ENCODE results near the gene SUDS3.

The SUDS3 gene

GRCh38 chr12:118376089-118377020 lies at the start of gene SUDS3:
TSS of gene SUDS3 (plus strand) at chr12:118376555. CDS start at chr12:118376692, 137 bp downstream.
- in situ Hi-C loops (cut with HindIII; ENCODE audit: low pct_ligation_motif_present, low pct_unique_long_range_greater_than_20kb, low sequenced_read_pairs) = loop anchor here (10.0 kb wide), 1 partner anchor 192 kb away; no protein-coding TSS in a partner anchor
- peak; percentile 90 for DNase-seq

GRCh38 chr12:118326991-118327390 lies 49.4 kb upstream of the SUDS3 start:
- in situ Hi-C loops (cut with HindIII; ENCODE audit: low pct_ligation_motif_present, low pct_unique_long_range_greater_than_20kb, low sequenced_read_pairs) = no loop called here

GRCh38 chr12:118327391-118327790 lies 49.0 kb upstream of the SUDS3 start:
- no peak for DNase-seq
- in situ Hi-C loops (cut with HindIII; ENCODE audit: low pct_ligation_motif_present, low pct_unique_long_range_greater_than_20kb, low sequenced_read_pairs) = no loop called here

More at GRCh38 chr12:118326991-118327390, 49.4 kb upstream of the SUDS3 start:
- DNase-seq = no peak

- in situ Hi-C loops (cut with HindIII; ENCODE audit: low pct_ligation_motif_present, low pct_unique_long_range_greater_than_20kb, low sequenced_read_pairs) = no loop called here
- DNase-seq = no peak
Observed at GRCh38 chr12:118328486-118329330, 47.6 kb upstream of the SUDS3 start.

- no peak for DNase-seq
- in situ Hi-C loops (cut with HindIII; ENCODE audit: low pct_ligation_motif_present, low pct_unique_long_range_greater_than_20kb, low sequenced_read_pairs) = no loop called here
Observed at GRCh38 chr12:118330421-118331018, 45.8 kb upstream of the SUDS3 start.

- DNase-seq = no peak
- in situ Hi-C loops (cut with HindIII; ENCODE audit: low pct_ligation_motif_present, low pct_unique_long_range_greater_than_20kb, low sequenced_read_pairs) = no loop called here
Observed at GRCh38 chr12:118332511-118332910, 43.8 kb upstream of the SUDS3 start.

- in situ Hi-C loops (cut with HindIII; ENCODE audit: low pct_ligation_motif_present, low pct_unique_long_range_greater_than_20kb, low sequenced_read_pairs) = no loop called here
Observed at GRCh38 chr12:118334241-118334640, 42.1 kb upstream of the SUDS3 start.

GRCh38 chr12:118334939-118335567 lies 41.3 kb upstream of the SUDS3 start:
- DNase-seq = no peak
- in situ Hi-C loops (cut with HindIII; ENCODE audit: low pct_ligation_motif_present, low pct_unique_long_range_greater_than_20kb, low sequenced_read_pairs) = no loop called here

More at GRCh38 chr12:118334241-118334640, 42.1 kb upstream of the SUDS3 start:
- DNase-seq = no peak

GRCh38 chr12:118336123-118336522 lies 40.2 kb upstream of the SUDS3 start:
- no peak for DNase-seq
- in situ Hi-C loops (cut with HindIII; ENCODE audit: low pct_ligation_motif_present, low pct_unique_long_range_greater_than_20kb, low sequenced_read_pairs) = no loop called here

- DNase-seq = no peak
- in situ Hi-C loops (cut with HindIII; ENCODE audit: low pct_ligation_motif_present, low pct_unique_long_range_greater_than_20kb, low sequenced_read_pairs) = no loop called here
Observed at GRCh38 chr12:118337194-118337838, 39.0 kb upstream of the SUDS3 start.

- no peak for DNase-seq
- in situ Hi-C loops (cut with HindIII; ENCODE audit: low pct_ligation_motif_present, low pct_unique_long_range_greater_than_20kb, low sequenced_read_pairs) = no loop called here
Observed at GRCh38 chr12:118342090-118342489, 34.3 kb upstream of the SUDS3 start.

- in situ Hi-C loops (cut with HindIII; ENCODE audit: low pct_ligation_motif_present, low pct_unique_long_range_greater_than_20kb, low sequenced_read_pairs) = no loop called here
- no peak for DNase-seq
Observed at GRCh38 chr12:118344829-118345228, 31.5 kb upstream of the SUDS3 start.

GRCh38 chr12:118345355-118345754 lies 31.0 kb upstream of the SUDS3 start:
- in situ Hi-C loops (cut with HindIII; ENCODE audit: low pct_ligation_motif_present, low pct_unique_long_range_greater_than_20kb, low sequenced_read_pairs) = no loop called here
- DNase-seq = no peak

GRCh38 chr12:118346895-118347294 lies 29.5 kb upstream of the SUDS3 start:
- in situ Hi-C loops (cut with HindIII; ENCODE audit: low pct_ligation_motif_present, low pct_unique_long_range_greater_than_20kb, low sequenced_read_pairs) = no loop called here

GRCh38 chr12:118347916-118348315 lies 28.4 kb upstream of the SUDS3 start:
- DNase-seq = no peak
- in situ Hi-C loops (cut with HindIII; ENCODE audit: low pct_ligation_motif_present, low pct_unique_long_range_greater_than_20kb, low sequenced_read_pairs) = no loop called here

More at GRCh38 chr12:118346895-118347294, 29.5 kb upstream of the SUDS3 start:
- no peak for DNase-seq

- DNase-seq = no peak
- in situ Hi-C loops (cut with HindIII; ENCODE audit: low pct_ligation_motif_present, low pct_unique_long_range_greater_than_20kb, low sequenced_read_pairs) = no loop called here
Observed at GRCh38 chr12:118350908-118351559, 25.3 kb upstream of the SUDS3 start.

GRCh38 chr12:118353721-118354120 lies 22.6 kb upstream of the SUDS3 start:
- DNase-seq = no peak
- in situ Hi-C loops (cut with HindIII; ENCODE audit: low pct_ligation_motif_present, low pct_unique_long_range_greater_than_20kb, low sequenced_read_pairs) = no loop called here
